Skin epidermis (tissue), 12 donors: Measurements from ENCODE around the gene SLC6A13.
"Not testable (repeated sequence)": the region's sequence is repeated elsewhere in the genome, so short reads cannot be mapped to it uniquely, and the experiment has no call there.

Source experiments
- H3K27ac ChIP-seq, 21 experiments: fragments of 200-600 bp; sonication (generic) in 11 of 21; one replicate each; pipeline ENCODE4 v1.5.0; 2020; ENCODE audit warnings: mild to moderate bottlenecking in 3 of 21, inconsistent platforms in 2 of 21, moderate library complexity in 2 of 21
- H3K4me3 ChIP-seq, 7 experiments: fragments of 200-600 bp; sonication (generic) in 2 of 7; one replicate each; pipeline ENCODE4 v1.5.0; 2020; ENCODE audit warnings: inconsistent platforms in 2 of 7, mild to moderate bottlenecking in 2 of 7, moderate library complexity in 1 of 7

SLC6A13 gene

GRCh38 chr12:205026-205425, 57.6 kb downstream of the SLC6A13 start:
- no peak overlapping the region for H3K27ac ChIP-seq
- H3K4me3 ChIP-seq, result no peak overlapping the region

GRCh38 chr12:204261-204678, 58.4 kb downstream of the SLC6A13 start:
- Histone ChIP-seq H3K4me3 (peak overlapping the region in 1 of 7 experiments; percentile 44), H3K27ac (no peak overlapping the region)

GRCh38 chr12:203462-204260, 59.0 kb downstream of the SLC6A13 start:
- Histone ChIP-seq H3K4me3 (peak overlapping the region; percentile 25 to 44 (median 33)), H3K27ac (peak overlapping the region in 1 of 21 experiments; percentile 70)

- Histone ChIP-seq H3K27ac (no peak overlapping the region), H3K4me3 (peak overlapping the region; percentile 25 to 44 (median 33))
Observed at GRCh38 chr12:203074-203461, 59.6 kb downstream of the SLC6A13 start.

GRCh38 chr12:202081-202731, 60.4 kb downstream of the SLC6A13 start:
- Histone ChIP-seq H3K4me3 (no peak overlapping the region), H3K27ac (no peak overlapping the region)

GRCh38 chr12:201361-201760, 61.3 kb downstream of the SLC6A13 start:
- Histone ChIP-seq H3K4me3 (no peak overlapping the region), H3K27ac (no peak overlapping the region)

GRCh38 chr12:198705-199104, 63.9 kb downstream of the SLC6A13 start:
- no peak overlapping the region for H3K4me3 ChIP-seq
- peak overlapping the region in 1 of 21 experiments; percentile 35 for H3K27ac ChIP-seq

GRCh38 chr12:197911-198695, 64.5 kb downstream of the SLC6A13 start:
- no peak overlapping the region for H3K4me3 ChIP-seq
- no peak overlapping the region for H3K27ac ChIP-seq

GRCh38 chr12:197347-197746, 65.3 kb downstream of the SLC6A13 start:
- Histone ChIP-seq H3K27ac (no peak overlapping the region), H3K4me3 (no peak overlapping the region)

GRCh38 chr12:196436-196835, 66.2 kb downstream of the SLC6A13 start:
- Histone ChIP-seq H3K4me3 (no peak overlapping the region), H3K27ac (no peak overlapping the region)

GRCh38 chr12:195951-196350, 66.7 kb downstream of the SLC6A13 start:
- no peak overlapping the region for H3K27ac ChIP-seq
- H3K4me3 ChIP-seq, result no peak overlapping the region

- Histone ChIP-seq H3K4me3 (no peak overlapping the region), H3K27ac (no peak overlapping the region)
Observed at GRCh38 chr12:195156-195555, 67.5 kb downstream of the SLC6A13 start.

- Histone ChIP-seq H3K4me3 (no peak overlapping the region), H3K27ac (no peak overlapping the region)
Observed at GRCh38 chr12:194276-194675, 68.4 kb downstream of the SLC6A13 start.

- no peak overlapping the region for H3K27ac ChIP-seq
Observed at GRCh38 chr12:193261-193660, 69.4 kb downstream of the SLC6A13 start.

GRCh38 chr12:191541-191940, 71.1 kb downstream of the SLC6A13 start:
- no peak overlapping the region for H3K27ac ChIP-seq
- no peak overlapping the region for H3K4me3 ChIP-seq

More at GRCh38 chr12:193261-193660, 69.4 kb downstream of the SLC6A13 start:
- H3K4me3 ChIP-seq, result no peak overlapping the region

GRCh38 chr12:190881-191280, 71.8 kb downstream of the SLC6A13 start:
- no peak overlapping the region for H3K27ac ChIP-seq
- no peak overlapping the region for H3K4me3 ChIP-seq

GRCh38 chr12:189622-189962, 73.0 kb downstream of the SLC6A13 start:
- Histone ChIP-seq H3K4me3 (no peak overlapping the region), H3K27ac (peak overlapping the region in 1 of 21 experiments; percentile 35)

GRCh38 chr12:188910-189621, 73.6 kb downstream of the SLC6A13 start:
- peak overlapping the region; percentile 4 to 37 (median 23) for H3K4me3 ChIP-seq

GRCh38 chr12:187986-188909, 74.4 kb downstream of the SLC6A13 start:
- H3K27ac ChIP-seq, result not testable (repeated sequence)
- peak overlapping the region; percentile 4 to 37 (median 23) for H3K4me3 ChIP-seq

More at GRCh38 chr12:188910-189621, 73.6 kb downstream of the SLC6A13 start:
- H3K27ac ChIP-seq, result peak overlapping the region in 1 of 21 experiments; percentile 35
